HG03342 (cell line): Measurements from ENCODE around the gene OR4X1.
"Not testable (repeated sequence)": the region's sequence is repeated elsewhere in the genome, so short reads cannot be mapped to it uniquely, and the experiment has no call there.

Experiments
- ATAC-seq: cut with Tn5 transposase; IDR thresholded peaks from one replicate; pipeline ENCODE4 v1.9.1; 2021; ENCODE audit warnings: mild to moderate bottlenecking, moderate library complexity; ENCODE audit not compliant: unreplicated experiment

Gene OR4X1, protein sequence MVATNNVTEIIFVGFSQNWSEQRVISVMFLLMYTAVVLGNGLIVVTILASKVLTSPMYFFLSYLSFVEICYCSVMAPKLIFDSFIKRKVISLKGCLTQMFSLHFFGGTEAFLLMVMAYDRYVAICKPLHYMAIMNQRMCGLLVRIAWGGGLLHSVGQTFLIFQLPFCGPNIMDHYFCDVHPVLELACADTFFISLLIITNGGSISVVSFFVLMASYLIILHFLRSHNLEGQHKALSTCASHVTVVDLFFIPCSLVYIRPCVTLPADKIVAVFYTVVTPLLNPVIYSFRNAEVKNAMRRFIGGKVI

DNA sequence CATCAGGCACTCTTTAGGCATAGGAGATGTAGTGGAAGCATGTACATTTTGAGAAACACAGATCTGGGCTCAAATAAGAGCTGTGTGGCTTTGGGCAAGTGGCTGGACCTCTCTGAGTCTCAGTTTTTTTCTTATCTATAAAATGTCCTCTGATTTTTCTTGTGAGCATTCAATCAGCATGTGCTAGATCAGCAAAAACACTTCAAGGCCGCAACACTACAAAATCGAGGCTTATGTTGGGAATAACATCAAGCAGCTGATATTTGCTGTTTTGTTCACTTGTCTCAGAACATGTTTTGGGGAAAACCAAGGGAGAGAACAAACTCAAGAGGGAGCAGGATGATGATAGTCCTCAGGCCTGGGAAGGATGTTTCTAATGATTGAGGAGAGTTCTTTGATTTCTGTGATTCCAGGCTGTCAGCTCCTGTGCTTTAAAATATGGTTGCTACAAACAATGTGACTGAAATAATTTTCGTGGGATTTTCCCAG, at the start of gene OR4X1:
Gene OR4X1, plus strand, starts transcription at position 439 of the 489 bp plus-strand sequence. Its CDS starts 0 bp downstream, at position 439.
- ATAC-seq, result no peak

DNA sequence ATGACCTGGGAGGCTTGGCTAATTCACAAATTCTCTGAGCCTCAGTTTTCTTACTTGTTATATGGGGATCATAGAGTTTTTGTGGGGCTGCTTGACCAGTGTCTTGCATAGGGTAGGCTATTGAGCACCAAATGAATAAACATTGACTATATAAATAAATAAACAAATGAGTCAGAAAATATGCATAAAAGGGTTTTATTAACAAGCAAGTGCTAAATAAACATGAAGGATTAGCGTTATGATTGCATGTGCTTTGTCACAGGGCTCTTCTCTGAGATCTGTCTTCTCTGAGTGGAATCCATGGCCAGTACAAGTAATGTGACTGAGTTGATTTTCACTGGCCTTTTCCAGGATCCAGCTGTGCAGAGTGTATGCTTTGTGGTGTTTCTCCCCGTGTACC, 47.2 kb upstream of the OR4X1 start, which contains the start of gene OR4B1:
Gene OR4B1, plus strand, starts transcription at position 301 of the 400 bp plus-strand sequence. Its CDS starts 0 bp downstream, at position 301.
- no peak for ATAC-seq

DNA sequence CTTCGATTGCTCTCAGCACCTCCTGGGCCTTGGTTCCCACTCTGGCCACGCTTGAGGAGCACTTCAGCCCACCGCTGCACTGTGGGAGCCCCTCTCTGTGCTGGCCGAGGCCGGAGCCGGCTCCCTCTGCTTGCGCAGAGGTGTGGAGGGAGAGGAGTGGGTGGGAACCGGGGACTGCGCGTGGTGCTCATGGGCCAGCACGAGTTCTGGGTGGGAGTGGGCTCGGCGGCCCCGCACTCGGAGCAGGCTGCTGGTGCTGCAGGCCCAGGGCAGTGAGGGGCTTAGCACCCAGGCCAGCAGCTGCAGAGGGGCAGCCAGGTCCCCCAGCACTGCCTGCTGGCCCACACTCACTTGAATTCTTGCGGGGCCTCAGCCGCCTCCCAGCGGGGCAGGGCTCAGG, 34.9 kb upstream of the OR4X1 start:
- no peak for ATAC-seq

DNA sequence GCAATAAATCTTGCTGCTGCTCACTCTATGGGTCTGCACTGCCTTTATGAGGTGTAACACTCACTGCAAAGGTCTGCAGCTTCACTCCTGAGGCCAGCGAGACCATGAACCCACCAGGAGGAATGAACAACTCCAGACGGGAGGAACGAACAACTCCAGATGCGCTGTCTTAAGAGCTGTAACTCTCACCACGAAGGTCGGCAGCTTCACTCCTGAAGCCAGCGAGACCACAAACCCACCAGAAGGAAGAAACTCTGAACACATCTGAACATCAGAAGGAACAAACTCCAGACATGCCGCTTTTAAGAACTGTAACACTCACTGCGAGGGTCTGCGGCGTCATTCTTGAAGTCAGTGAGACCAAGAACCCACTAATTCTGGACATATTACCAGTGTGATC, 33.6 kb upstream of the OR4X1 start:
- ATAC-seq, result not testable (repeated sequence)

DNA sequence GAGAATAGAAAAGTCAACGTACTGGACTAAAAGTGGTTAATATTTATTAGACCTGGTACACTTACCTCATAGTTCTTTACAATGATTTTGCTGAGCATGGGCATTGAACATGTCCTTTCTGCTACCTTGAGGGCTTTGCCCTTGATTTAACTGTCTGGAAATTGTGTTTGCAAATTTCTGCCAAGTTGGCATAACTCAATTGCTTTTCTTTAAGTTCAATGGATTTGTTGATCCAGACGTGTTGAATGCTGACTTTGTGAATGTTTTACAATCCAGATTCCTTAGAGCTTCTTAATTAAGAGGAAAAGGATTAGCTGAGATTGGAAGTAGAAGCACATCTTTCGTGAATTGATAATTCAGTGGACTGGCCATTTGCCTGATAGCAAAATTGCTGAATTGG, 25.9 kb upstream of the OR4X1 start:
- ATAC-seq, result no peak

DNA sequence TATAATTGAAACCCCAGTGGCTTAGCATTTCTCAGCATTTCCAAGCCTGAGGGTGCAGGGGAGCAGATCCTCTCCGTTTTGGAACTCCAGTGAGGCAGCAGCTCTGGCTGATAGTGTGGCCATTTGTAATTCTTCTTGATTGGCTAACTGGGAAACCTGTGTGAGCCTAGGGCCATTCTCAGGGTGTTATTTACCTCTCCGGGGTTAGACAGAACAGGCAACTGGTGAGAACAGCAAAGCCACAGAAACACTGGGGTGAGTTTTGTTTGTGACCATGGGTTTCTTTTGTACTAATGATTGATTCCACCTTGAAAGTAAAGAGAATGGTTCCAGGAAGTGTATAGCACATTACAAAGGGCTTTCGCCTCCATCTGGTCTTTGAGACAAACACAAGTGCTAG, 21.2 kb upstream of the OR4X1 start:
- no peak for ATAC-seq

DNA sequence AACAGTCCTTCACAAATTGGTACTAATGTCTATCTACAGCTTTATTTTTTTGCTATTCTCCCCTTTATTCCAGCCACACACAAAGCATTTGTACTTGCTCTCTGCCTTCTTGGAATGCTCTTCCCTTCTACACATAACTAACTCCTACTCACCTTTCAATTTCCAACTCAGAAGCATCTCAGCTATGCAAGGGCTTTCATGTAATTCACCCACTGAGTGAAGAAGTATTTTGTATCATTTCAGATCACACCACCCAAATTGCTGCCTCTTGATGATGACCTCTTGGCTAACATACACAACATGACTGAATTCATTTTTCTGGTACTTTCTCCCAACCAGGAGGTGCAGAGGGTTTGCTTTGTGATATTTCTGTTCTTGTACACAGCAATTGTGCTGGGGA, 18.9 kb upstream of the OR4X1 start, which contains the start of gene OR4X2:
Gene OR4X2, plus strand, starts transcription at position 301 of the 400 bp plus-strand sequence. Its CDS starts 0 bp downstream, at position 301.
- no peak for ATAC-seq

DNA sequence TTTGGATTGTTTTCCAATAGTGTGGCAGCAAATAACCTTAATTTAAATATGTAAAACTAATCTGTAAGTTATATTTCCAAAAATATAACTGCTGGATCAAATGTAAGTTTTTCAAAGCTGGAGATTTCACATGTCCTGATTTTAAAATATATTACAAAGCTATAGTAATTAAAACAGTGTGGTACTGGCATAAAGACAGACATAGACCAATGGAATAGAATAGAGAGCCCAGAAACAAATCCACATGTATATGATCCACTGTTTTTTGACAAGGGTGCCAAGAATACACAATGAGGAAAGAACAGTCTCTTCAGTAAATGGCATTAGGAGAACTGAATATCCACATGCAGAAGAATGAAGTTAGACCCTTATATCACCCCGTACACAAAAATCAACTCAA, 14.8 kb upstream of the OR4X1 start:
- ATAC-seq, result no peak

DNA sequence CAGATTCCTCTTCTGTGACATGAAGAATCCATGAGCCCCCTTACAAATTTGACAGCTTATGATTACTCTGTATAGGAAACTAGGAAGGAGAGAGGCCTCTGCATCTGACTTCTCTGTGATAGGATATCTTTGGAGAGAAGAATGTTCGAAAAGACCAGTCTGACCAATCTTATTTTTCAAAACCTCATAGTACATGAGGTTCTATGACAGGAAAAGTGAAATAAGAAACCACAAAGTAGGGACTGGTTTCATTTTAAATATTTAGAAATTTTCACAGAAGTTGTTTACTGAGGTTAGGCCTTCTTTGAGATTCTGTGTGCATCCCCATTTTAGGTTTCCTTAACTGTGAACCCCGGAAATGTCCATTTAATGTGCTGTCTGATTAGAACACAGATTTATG, 2.1 kb upstream of the OR4X1 start:
- no peak for ATAC-seq

DNA sequence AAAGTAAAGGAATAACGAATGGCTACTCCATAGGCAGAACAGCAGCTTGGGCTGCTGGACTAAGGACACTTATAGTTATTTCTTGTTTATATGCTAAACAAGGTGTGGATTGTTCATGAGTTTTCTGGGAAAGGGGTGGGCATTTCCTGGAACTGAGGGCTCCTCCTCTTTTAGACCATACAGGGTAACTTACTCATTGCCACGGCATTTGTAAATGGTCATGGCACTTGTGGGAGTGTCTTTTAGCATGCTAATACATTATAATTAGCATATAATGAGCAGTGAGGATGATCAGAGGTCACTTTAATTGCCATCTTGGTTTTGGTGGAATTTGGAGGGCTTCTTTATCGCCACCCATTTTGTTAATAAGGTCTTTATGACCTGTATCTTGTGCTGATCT, 7.0 kb downstream of the OR4X1 start:
- ATAC-seq, result no peak

DNA sequence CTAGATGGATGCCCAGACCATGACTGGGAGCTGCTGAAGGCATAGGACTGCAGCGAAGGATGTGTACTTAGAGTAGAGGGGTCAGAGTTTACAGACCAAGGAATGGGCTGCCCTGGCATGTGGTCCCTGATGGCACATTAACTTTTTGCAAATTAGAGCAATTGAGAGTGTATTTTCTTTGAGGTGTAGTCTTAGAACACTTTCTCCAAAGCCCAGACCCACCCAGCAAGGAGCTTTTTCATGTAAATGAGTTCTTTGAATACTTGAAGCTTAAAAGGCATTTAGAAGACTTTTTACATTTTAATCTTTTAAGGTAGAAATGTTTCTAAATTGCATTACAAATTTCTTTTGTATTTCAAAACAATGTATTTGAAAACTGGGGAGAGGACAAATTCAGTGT, 8.9 kb downstream of the OR4X1 start:
- no peak for ATAC-seq

DNA sequence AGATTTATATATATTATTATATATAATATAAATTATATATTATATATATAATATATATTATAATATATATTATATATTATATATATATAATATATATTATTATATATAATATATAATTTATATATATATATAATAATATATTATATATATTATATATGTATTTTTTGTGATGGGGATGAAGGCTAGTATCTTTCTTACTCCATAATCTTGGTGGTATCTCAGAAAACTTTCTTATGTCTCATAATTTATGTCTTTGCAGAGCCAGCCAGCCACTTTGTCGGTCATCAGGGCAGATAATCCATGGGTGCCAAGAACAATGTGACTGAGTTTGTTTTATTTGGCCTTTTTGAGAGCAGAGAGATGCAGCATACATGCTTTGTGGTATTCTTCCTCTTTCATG, 42.3 kb downstream of the OR4X1 start, which contains the start of gene OR4S1:
Gene OR4S1, plus strand, starts transcription at position 301 of the 400 bp plus-strand sequence. Its CDS starts 0 bp downstream, at position 301.
- no peak for ATAC-seq

DNA sequence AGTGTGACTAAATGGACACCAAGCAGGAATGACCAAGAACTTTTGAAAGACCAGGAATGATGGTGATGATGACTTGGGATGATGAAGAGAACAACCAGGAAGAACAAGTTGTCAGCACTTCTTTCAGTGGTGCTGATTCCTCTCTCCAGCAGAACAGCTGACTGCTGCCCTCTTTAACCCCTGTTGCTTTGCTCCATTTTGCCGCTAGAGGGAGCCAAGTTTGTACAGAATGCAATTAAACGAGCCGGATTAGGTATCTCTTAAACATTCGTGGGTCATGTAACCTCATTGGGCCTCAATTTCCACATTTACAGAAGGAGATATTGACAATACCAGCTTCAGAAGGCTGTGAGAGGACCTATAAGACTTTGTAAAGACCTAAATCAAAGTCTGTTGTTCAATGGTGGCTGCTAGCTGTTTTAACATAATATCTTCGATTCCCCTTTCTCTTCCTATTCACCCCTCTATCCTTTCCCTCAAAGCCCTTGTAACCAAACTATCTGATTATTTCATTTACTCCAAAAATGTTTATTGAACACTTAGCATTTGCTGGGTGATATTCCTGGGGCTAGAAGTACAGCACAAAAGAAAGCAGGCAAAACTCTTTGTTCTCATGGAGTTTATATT, 44.2 kb downstream of the OR4X1 start:
- peak; percentile 95 for ATAC-seq

DNA sequence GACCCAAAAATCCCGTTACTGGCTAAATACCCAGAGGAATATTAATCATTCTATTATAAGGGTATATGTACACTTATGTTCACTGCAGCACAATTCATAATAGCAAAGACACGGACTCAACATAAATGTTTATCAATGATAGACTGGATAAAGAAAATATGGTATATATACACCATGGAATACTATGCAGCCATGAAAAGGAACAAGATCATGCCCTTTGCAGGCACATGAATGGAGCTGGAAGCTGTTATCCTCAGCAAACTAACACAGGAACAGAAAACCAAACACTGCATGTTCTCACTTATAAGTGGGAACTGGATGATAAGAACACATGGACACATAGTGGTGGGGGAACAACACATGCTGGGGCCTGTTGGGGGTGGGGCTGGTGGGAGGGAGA, 49.9 kb downstream of the OR4X1 start:
- ATAC-seq, result not testable (repeated sequence)
